OCI-LY1 (cell line): Measurements from ENCODE around the gene SLC35F3.

Experiments
- H2AFZ ChIP-seq: fragments of 200-600 bp; sonication (generic), shearing (Covaris generic); 2 replicates; pipeline ENCODE4 v1.6.0; 2014; ENCODE audit warnings: antibody characterized with exemption, mild to moderate bottlenecking, low read length
- H3F3A ChIP-seq: fragments of 200-600 bp; sonication (generic), shearing (Covaris generic); 2 replicates; pipeline ENCODE4 v1.6.0; 2014; ENCODE audit warnings: mild to moderate bottlenecking, antibody characterized with exemption, low read length, moderate library complexity; ENCODE audit not compliant: insufficient read depth
- H3K27ac ChIP-seq: fragments of 200-600 bp; sonication (generic); 2 replicates; pipeline ENCODE4 v1.5.1; 2014; ENCODE audit warnings: low read length, mixed run types, mild to moderate bottlenecking, low read depth; ENCODE audit not compliant: poor library complexity, severe bottlenecking
- H3K27me3 ChIP-seq: fragments of 200-600 bp; sonication (generic); 2 replicates; pipeline ENCODE4 v1.6.0; 2014; ENCODE audit warnings: antibody characterized with exemption, mild to moderate bottlenecking, low read length, moderate library complexity; ENCODE audit not compliant: insufficient read depth
- H3K36me3 ChIP-seq: fragments of 200-600 bp; sonication (generic); 2 replicates; pipeline ENCODE4 v1.6.1; 2014; ENCODE audit warnings: mild to moderate bottlenecking, antibody characterized with exemption, low read length, moderate library complexity, mixed read lengths; ENCODE audit not compliant: insufficient read depth
- H3K4me1 ChIP-seq: fragments of 200-600 bp; sonication (generic); 2 replicates; pipeline ENCODE4 v1.5.1; 2014; ENCODE audit warnings: mild to moderate bottlenecking, low read length, moderate library complexity; ENCODE audit not compliant: insufficient read depth, severe bottlenecking
- H3K4me2 ChIP-seq: fragments of 200-600 bp; sonication (generic), shearing (Covaris generic); 2 replicates; pipeline ENCODE4 v1.6.1; 2014; ENCODE audit warnings: low read length
- H3K4me3 ChIP-seq: fragments of 200-600 bp; sonication (generic); 2 replicates; pipeline ENCODE4 v1.5.1; 2014; ENCODE audit warnings: low read length, low read depth, mild to moderate bottlenecking, mixed read lengths; ENCODE audit not compliant: poor library complexity, severe bottlenecking
- H3K79me2 ChIP-seq: fragments of 200-600 bp; shearing (Covaris generic); 2 replicates; pipeline ENCODE4 v1.6.1; 2016; ENCODE audit warnings: mixed run types, low read length, mixed read lengths; ENCODE audit not compliant: insufficient read depth
- H3K9ac ChIP-seq: fragments of 200-600 bp; sonication (generic), shearing (Covaris generic); 2 replicates; pipeline ENCODE4 v1.6.1; 2014; ENCODE audit warnings: mild to moderate bottlenecking, low read length, mixed read lengths
- H3K9me2 ChIP-seq: fragments of 200-600 bp; sonication (generic), shearing (Covaris generic); 2 replicates; pipeline ENCODE4 v1.6.1; 2014; ENCODE audit warnings: low read depth, mild to moderate bottlenecking, low read length, mixed read lengths
- H3K9me3 ChIP-seq: fragments of 200-600 bp; shearing (Covaris generic); 2 replicates; pipeline ENCODE4 v1.6.1; 2014; ENCODE audit warnings: low read length, mixed read lengths
- H4K20me1 ChIP-seq: fragments of 200-600 bp; sonication (generic), shearing (Covaris generic); 2 replicates; pipeline ENCODE4 v1.6.0; 2016; ENCODE audit warnings: mild to moderate bottlenecking, low read length; ENCODE audit not compliant: insufficient read depth
- EZH2 ChIP-seq: fragments of 200-600 bp; sonication (generic), shearing (Covaris generic); IDR thresholded peaks from 2 replicates; pipeline ENCODE4 v1.8.0; 2017; ENCODE audit warnings: borderline replicate concordance, mixed run types, mild to moderate bottlenecking, antibody characterized with exemption, low read length, moderate library complexity, mixed read lengths
- TF ChIP-seq, protein P1 (sequence below): fragments of 200-600 bp; sonication (generic), shearing (Covaris generic); IDR thresholded peaks from 2 replicates; pipeline ENCODE4 v1.5.1; 2017; ENCODE audit warnings: mild to moderate bottlenecking, antibody characterized with exemption, low read length, moderate library complexity, mixed read lengths

Gene SLC35F3

DNA sequence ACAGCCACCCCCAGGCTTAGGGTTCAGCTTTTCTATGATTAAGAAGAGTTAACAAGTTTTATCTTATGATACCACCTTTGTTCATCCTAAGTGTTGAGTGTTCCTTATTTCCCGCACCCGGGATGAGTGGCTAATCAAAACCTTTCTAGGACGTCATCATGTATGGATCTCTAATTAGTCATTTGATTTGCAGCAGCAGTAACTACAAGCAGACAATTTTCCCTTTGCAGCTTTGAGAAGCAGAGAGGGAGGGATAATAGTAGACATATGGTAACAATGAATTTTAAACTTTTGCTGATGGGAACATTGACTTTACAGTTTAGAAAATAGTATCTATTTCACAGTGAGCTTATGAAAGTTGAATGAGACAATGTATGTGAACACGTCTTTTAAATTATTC is 30.8 kb upstream of the SLC35F3 start:
- H3K9ac ChIP-seq = no peak overlapping the region
- no peaks in the 10 kb centered on the region for H3K4me1 ChIP-seq
- no peak overlapping the region for H3K4me2 ChIP-seq
- no peak overlapping the region for H2AFZ ChIP-seq
- H3K27ac ChIP-seq = no peak overlapping the region
- no peaks in the 10 kb centered on the region for H3K79me2 ChIP-seq
- H3K9me3 ChIP-seq = no peaks in the 10 kb centered on the region
- no peaks in the 10 kb centered on the region for H3K9me2 ChIP-seq
- no peaks in the 10 kb centered on the region for H4K20me1 ChIP-seq
- no peaks in the 10 kb centered on the region for H3K36me3 ChIP-seq
- H3K4me3 ChIP-seq = no peak overlapping the region
- no peak for TF ChIP-seq EZH2
- TF ChIP-seq, protein P1, sequence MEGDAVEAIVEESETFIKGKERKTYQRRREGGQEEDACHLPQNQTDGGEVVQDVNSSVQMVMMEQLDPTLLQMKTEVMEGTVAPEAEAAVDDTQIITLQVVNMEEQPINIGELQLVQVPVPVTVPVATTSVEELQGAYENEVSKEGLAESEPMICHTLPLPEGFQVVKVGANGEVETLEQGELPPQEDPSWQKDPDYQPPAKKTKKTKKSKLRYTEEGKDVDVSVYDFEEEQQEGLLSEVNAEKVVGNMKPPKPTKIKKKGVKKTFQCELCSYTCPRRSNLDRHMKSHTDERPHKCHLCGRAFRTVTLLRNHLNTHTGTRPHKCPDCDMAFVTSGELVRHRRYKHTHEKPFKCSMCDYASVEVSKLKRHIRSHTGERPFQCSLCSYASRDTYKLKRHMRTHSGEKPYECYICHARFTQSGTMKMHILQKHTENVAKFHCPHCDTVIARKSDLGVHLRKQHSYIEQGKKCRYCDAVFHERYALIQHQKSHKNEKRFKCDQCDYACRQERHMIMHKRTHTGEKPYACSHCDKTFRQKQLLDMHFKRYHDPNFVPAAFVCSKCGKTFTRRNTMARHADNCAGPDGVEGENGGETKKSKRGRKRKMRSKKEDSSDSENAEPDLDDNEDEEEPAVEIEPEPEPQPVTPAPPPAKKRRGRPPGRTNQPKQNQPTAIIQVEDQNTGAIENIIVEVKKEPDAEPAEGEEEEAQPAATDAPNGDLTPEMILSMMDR = no peak
- no peaks in the 10 kb centered on the region for H3F3A ChIP-seq
- H3K27me3 ChIP-seq = no peaks in the 10 kb centered on the region

DNA sequence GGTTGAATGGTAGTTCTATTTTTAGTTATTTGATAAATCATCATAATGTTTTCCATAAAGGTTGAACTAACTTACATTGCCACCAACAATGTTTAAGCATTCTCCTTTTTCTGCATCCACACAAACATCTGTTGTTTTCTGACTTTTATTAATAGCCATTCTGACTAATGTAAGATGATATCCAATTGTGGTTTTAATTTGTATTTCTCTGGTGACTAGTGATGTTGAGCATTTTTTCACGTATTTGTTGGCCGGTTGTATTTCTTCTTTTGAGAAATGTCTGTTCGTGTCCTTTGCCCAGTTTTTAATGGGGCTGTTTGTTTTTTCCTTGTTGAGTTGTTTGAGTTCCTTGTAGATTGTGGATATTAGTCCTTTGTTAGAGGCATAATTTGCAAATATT is 24.6 kb upstream of the SLC35F3 start:
- H3K9me2 ChIP-seq = no peaks in the 10 kb centered on the region
- H3K27me3 ChIP-seq = no peaks in the 10 kb centered on the region
- no peak overlapping the region for H3K4me3 ChIP-seq
- no peak overlapping the region for H3K9ac ChIP-seq
- no peaks in the 10 kb centered on the region for H3K4me1 ChIP-seq
- H3K36me3 ChIP-seq = no peaks in the 10 kb centered on the region
- no peak overlapping the region for H3K4me2 ChIP-seq
- H3F3A ChIP-seq = no peaks in the 10 kb centered on the region
- TF ChIP-seq, protein P1 = no peak
- TF ChIP-seq EZH2 = no peak
- H4K20me1 ChIP-seq = no peaks in the 10 kb centered on the region
- no peaks in the 10 kb centered on the region for H3K9me3 ChIP-seq
- H2AFZ ChIP-seq = no peak overlapping the region
- H3K27ac ChIP-seq = no peak overlapping the region
- H3K79me2 ChIP-seq = no peaks in the 10 kb centered on the region

DNA sequence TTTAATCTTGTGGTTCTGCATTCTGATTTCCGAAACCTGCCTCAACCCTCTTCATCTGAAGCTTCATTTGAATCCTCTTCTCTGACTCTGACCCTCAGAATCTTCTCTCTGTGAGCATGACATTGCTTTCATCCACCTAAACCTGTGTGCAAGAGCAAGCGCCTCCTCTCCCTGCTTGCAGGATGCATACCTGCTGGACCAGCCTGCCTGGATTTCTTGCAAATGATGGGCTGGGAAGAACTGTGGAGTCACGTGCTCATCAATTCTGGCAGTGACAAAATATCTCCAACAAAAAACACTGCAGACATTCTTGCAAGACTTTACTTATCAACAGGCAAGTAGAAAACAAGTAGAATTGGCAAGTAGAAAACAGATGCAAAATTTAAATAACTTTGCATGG is 20.8 kb upstream of the SLC35F3 start:
- Histone ChIP-seq H3K9ac (no peak overlapping the region), H3K9me3 (no peaks in the 10 kb centered on the region), H3K27me3 (no peaks in the 10 kb centered on the region), H4K20me1 (no peaks in the 10 kb centered on the region), H3K36me3 (no peaks in the 10 kb centered on the region), H3K4me1 (no peaks in the 10 kb centered on the region), H2AFZ (no peak overlapping the region), H3K4me2 (no peak overlapping the region), H3K27ac (no peak overlapping the region), H3K9me2 (no peaks in the 10 kb centered on the region), H3K79me2 (no peaks in the 10 kb centered on the region), H3K4me3 (no peak overlapping the region), H3F3A (no peaks in the 10 kb centered on the region)
- no peak for TF ChIP-seq EZH2
- TF ChIP-seq, protein P1 = no peak
